Esophagus muscularis mucosa (tissue), 4 donors: ENCODE data around the gene TYSND1.

ENCODE experiments used
- CTCF ChIP-seq, 3 experiments: fragments of 200-600 bp in 2 of 3; fragments of 450-650 bp in 1 of 3; sonication (generic) in 2 of 3; IDR thresholded peaks; one replicate each; pipeline ENCODE4 v1.5.1; 2017 to 2019; ENCODE audit warnings: antibody characterized with exemption in 3 of 3, mild to moderate bottlenecking in 2 of 3, moderate library complexity in 1 of 3
- EP300 ChIP-seq: sonication (generic); formaldehyde crosslinking; IDR thresholded peaks from one replicate; pipeline ENCODE4 v1.6.1; 2017; ENCODE audit warnings: antibody characterized with exemption
- POLR2A ChIP-seq: fragments of 450-650 bp; IDR thresholded peaks from one replicate; pipeline ENCODE4 v1.6.1; 2017; ENCODE audit warnings: antibody characterized with exemption, moderate library complexity, mild to moderate bottlenecking, low read depth
- POLR2AphosphoS5 ChIP-seq, 2 donors: sonication (generic); formaldehyde crosslinking; IDR thresholded peaks; one replicate each; pipeline ENCODE4 v1.6.1; 2017; ENCODE audit warnings: antibody characterized with exemption in 2 of 2

GRCh38 chr10:70115948-70116682, 30.4 kb downstream of the TYSND1 start:
- TF ChIP-seq CTCF (IDR thresholded peaks at IDR 0.05) (peak; percentile 73 to 89 (median 77)), POLR2AphosphoS5 (IDR thresholded peaks at IDR 0.05) (peak; percentile 21 to 35), POLR2A (no peak), EP300 (no peak)
